SK-N-SH (cell line): ENCODE data around the gene RB1. TPM values are rescaled to one million over a fixed set of nuclear protein-coding genes. Genes with fewer than 3 reads are reported as not detected.

Source experiments
- CTCF ChIA-PET: fragments of 300-600, 350-600 bp; formaldehyde crosslinking; extraction: SDS; loops from one replicate; lab custom pipeline; 2021; lab: Yijun Ruan, JAX
- POLR2A ChIA-PET: fragments of 350-600 bp; sonication (Branson Sonifier 250); formaldehyde crosslinking; extraction: SDS; loops from one replicate; lab custom pipeline; 2020; ENCODE audit warnings: antibody characterized with exemption, inconsistent platforms; lab: Yijun Ruan, JAX
- DNase-seq: peaks from one replicate; pipeline ENCODE4 v3.0.0; 2012
- H2AFZ ChIP-seq: fragments of 200-600 bp; sonication (generic); 2 replicates; pipeline ENCODE4 v1.8.1; 2016; ENCODE audit warnings: antibody characterized with exemption, mild to moderate bottlenecking, low read depth
- H3F3A ChIP-seq: fragments of 200-600 bp; sonication (generic); replicated peaks from 2 replicates; pipeline ENCODE3; 2016; ENCODE audit warnings: antibody characterized with exemption, mild to moderate bottlenecking; ENCODE audit not compliant: insufficient read depth
- H3K27ac ChIP-seq, 2 experiments: fragments of 200-500 bp in 1 of 2; fragments of 200-600 bp in 1 of 2; sonication (Bioruptor generic) in 1 of 2; sonication (generic), shearing (Covaris generic) in 1 of 2; 2 replicates each; pipeline versions ENCODE4 v1.5.1 to v1.6.1; 2014 to 2016; ENCODE audit warnings: low read depth in 2 of 2, inconsistent platforms in 1 of 2, low read length in 1 of 2, mild to moderate bottlenecking in 1 of 2, mixed read lengths in 1 of 2
- H3K27me3 ChIP-seq: fragments of 200-600 bp; sonication (generic), shearing (Covaris generic); 2 replicates; pipeline ENCODE4 v1.6.1; 2016; ENCODE audit warnings: mixed run types; ENCODE audit not compliant: insufficient read depth
- H3K36me3 ChIP-seq, 2 experiments: fragments of 200-500 bp in 1 of 2; fragments of 200-600 bp in 1 of 2; sonication (Bioruptor generic) in 1 of 2; sonication (generic) in 1 of 2; replicated peaks in 1 of 2; 2 replicates each; pipeline versions ENCODE3 to v1.5.1; 2014 to 2016; ENCODE audit warnings: low read length in 1 of 2, mild to moderate bottlenecking in 1 of 2; ENCODE audit not compliant: insufficient read depth in 2 of 2, control insufficient read depth in 1 of 2
- H3K4me1 ChIP-seq, 2 experiments: fragments of 200-500 bp in 1 of 2; fragments of 200-600 bp in 1 of 2; sonication (Bioruptor generic) in 1 of 2; sonication (generic), shearing (Covaris generic) in 1 of 2; 2 replicates each; pipeline versions ENCODE4 v1.5.1 to v1.6.1; 2014 to 2016; ENCODE audit warnings: low read depth in 1 of 2, low read length in 1 of 2, mixed run types in 1 of 2; ENCODE audit not compliant: insufficient read depth in 2 of 2, control insufficient read depth in 1 of 2
- H3K4me2 ChIP-seq: fragments of 200-600 bp; sonication (generic), shearing (Covaris generic); 2 replicates; pipeline ENCODE4 v1.6.1; 2017; ENCODE audit warnings: mixed run types
- H3K4me3 ChIP-seq, 2 experiments: fragments of 200-500 bp in 1 of 2; fragments of 200-600 bp in 1 of 2; sonication (Bioruptor generic) in 1 of 2; sonication (generic), shearing (Covaris generic) in 1 of 2; 2 replicates each; pipeline versions ENCODE4 v1.5.1 to v1.8.1; 2014 to 2016; ENCODE audit warnings: low read depth in 2 of 2, inconsistent platforms in 1 of 2, low read length in 1 of 2, mild to moderate bottlenecking in 1 of 2, mixed read lengths in 1 of 2, moderate library complexity in 1 of 2
- H3K79me2 ChIP-seq: fragments of 200-600 bp; sonication (generic); 2 replicates; pipeline ENCODE4 v1.8.1; 2017; ENCODE audit warnings: mild to moderate bottlenecking; ENCODE audit not compliant: insufficient read depth
- H3K9ac ChIP-seq: fragments of 200-600 bp; sonication (generic); 2 replicates; pipeline ENCODE4 v1.6.1; 2017; ENCODE audit warnings: mixed run types
- H3K9me2 ChIP-seq: fragments of 200-600 bp; sonication (generic); 2 replicates; pipeline ENCODE4 v1.6.1; 2017; ENCODE audit warnings: mixed run types
- H3K9me3 ChIP-seq: fragments of 200-600 bp; sonication (generic); 2 replicates; pipeline ENCODE4 v1.6.1; 2017; ENCODE audit warnings: mixed run types, mild to moderate bottlenecking, moderate library complexity
- H4K20me1 ChIP-seq: fragments of 200-600 bp; sonication (generic); 2 replicates; pipeline ENCODE4 v1.6.1; 2017; ENCODE audit warnings: mild to moderate bottlenecking, mixed run types; ENCODE audit not compliant: insufficient read depth
- ELF1 ChIP-seq: IDR thresholded peaks from 2 replicates; pipeline ENCODE4 v1.4.0; 2012
- EP300 ChIP-seq, 2 experiments: IDR thresholded peaks; 2 replicates each; pipeline versions ENCODE4 v1.4.0 to v1.6.1; 2012; ENCODE audit warnings: borderline replicate concordance in 1 of 2, low read depth in 1 of 2, low read length in 1 of 2
- FOSL2 ChIP-seq: IDR thresholded peaks from 2 replicates; pipeline ENCODE4 v1.4.0; 2012; ENCODE audit warnings: low read depth, mild to moderate bottlenecking, moderate library complexity, borderline replicate concordance
- POLR2AphosphoS5 ChIP-seq: IDR thresholded peaks from 2 replicates; pipeline ENCODE4 v1.6.1; 2012; ENCODE audit warnings: low read depth, low read length
- RAD21 ChIP-seq: IDR thresholded peaks from 2 replicates; pipeline ENCODE4 v1.6.1; 2012; ENCODE audit warnings: mild to moderate bottlenecking, low read length
- YY1 ChIP-seq: IDR thresholded peaks from 2 replicates; pipeline ENCODE4 v1.4.0; 2012; ENCODE audit warnings: low read depth, mild to moderate bottlenecking
- WGBS: methylation state at CpG from one replicate; pipeline ENCODE4 v1.1.6; 2017; ENCODE audit warnings: low lambda C conversion rate; 5-methylcytosine and 5-hydroxymethylcytosine counted together
- polyA plus RNA-seq, 3 experiments: library from polyadenylated mRNA; depleted of rRNA; stranded (reverse); fragments of >200 nt; gene quantifications; 2 replicates each; pipeline ENCODE4 v1.2.3, GENCODE V29; 2012
- TF ChIP-seq, protein P1 (sequence below): IDR thresholded peaks from 2 replicates; pipeline ENCODE4 v1.6.1; 2012; ENCODE audit warnings: mild to moderate bottlenecking, low read depth, low read length, moderate library complexity

RB1 gene
- polyA plus RNA-seq, 1 of the 3 experiments (the other 2 are of a cell fraction): 11.5 TPM

DNA sequence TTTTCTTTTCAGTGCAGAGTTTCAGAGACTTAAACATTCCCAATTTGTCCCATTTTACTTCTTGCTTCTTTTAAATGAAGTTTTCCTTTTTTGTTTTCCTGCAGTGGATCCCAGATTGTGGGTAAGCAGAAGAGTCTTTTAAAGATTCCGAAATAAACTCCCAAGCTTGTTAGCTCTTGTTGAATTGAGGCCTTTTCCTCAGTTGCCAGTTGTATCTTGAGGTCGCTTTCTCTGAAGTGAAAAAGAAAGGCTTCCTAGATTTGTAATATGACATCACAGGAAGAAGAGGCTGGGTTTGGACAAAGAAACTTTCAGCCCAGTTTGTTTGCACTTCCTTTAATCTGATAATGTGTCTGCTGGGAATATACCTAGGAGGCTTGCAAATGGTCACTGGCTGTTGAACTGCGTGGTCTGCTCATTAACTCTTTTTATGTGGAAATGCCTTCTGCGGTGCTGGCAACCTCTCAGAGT lies 109.4 kb downstream of the RB1 start, which contains the start of gene LPAR6:
TSS of gene LPAR6 (minus strand) at position 233 of the 471 bp plus-strand sequence. CDS start 690 bp downstream, outside the sequence.
- no peak for TF ChIP-seq FOSL2
- TF ChIP-seq, protein P1, sequence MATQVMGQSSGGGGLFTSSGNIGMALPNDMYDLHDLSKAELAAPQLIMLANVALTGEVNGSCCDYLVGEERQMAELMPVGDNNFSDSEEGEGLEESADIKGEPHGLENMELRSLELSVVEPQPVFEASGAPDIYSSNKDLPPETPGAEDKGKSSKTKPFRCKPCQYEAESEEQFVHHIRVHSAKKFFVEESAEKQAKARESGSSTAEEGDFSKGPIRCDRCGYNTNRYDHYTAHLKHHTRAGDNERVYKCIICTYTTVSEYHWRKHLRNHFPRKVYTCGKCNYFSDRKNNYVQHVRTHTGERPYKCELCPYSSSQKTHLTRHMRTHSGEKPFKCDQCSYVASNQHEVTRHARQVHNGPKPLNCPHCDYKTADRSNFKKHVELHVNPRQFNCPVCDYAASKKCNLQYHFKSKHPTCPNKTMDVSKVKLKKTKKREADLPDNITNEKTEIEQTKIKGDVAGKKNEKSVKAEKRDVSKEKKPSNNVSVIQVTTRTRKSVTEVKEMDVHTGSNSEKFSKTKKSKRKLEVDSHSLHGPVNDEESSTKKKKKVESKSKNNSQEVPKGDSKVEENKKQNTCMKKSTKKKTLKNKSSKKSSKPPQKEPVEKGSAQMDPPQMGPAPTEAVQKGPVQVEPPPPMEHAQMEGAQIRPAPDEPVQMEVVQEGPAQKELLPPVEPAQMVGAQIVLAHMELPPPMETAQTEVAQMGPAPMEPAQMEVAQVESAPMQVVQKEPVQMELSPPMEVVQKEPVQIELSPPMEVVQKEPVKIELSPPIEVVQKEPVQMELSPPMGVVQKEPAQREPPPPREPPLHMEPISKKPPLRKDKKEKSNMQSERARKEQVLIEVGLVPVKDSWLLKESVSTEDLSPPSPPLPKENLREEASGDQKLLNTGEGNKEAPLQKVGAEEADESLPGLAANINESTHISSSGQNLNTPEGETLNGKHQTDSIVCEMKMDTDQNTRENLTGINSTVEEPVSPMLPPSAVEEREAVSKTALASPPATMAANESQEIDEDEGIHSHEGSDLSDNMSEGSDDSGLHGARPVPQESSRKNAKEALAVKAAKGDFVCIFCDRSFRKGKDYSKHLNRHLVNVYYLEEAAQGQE: no peak
- no peaks in the 10 kb centered on the region; a peak in 2 of 4 replicates for H3K4me1 ChIP-seq
- peaks cover 0 to 35% of the 10 kb centered on the region in 2 experiments for H3K36me3 ChIP-seq
- no peaks in the 10 kb centered on the region for H3F3A ChIP-seq
- ChIA-PET CTCF (no interaction called here), POLR2A (no interaction called here)
- no peak within 1 kb of the TSS for H3K4me3 ChIP-seq
- H3K9me2 ChIP-seq: no peaks in the 10 kb centered on the region
- no peaks in the 10 kb centered on the region; the same call in 1 of the 2 replicates for H3K9me3 ChIP-seq
- no peak within 1 kb of the TSS for H2AFZ ChIP-seq
- WGBS: 80% methylated on average over 4 of the region's 4 CpGs
- H3K27ac ChIP-seq: no peak within 1 kb of the TSS
- no peak for DNase-seq
- H3K27me3 ChIP-seq: no peaks in the 10 kb centered on the region
- H3K9ac ChIP-seq: no peak within 1 kb of the TSS
- no peak within 1 kb of the TSS for H3K4me2 ChIP-seq
- no peaks in the 10 kb centered on the region for H3K79me2 ChIP-seq
- no peaks in the 10 kb centered on the region for H4K20me1 ChIP-seq

DNA sequence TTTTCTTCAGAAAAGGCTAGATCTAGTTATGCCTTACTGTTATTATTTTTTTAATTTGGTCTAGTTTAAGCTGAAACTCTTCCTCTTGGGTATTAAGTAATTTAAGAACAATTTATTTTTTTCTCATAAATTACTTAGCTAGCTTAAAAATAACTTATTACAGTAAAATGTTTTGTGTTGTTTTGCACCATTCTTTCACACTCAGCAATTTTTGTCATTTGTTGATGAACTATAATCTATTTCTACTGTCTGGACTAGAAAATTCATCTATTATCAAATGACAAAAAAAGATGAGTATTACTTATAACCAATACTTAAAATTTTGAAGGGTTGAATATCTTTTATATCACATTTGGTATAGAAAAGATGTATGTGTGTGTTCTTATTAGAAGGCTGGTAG lies 111.0 kb downstream of the RB1 start:
- H3K9ac ChIP-seq: no peak overlapping the region
- H3K27ac ChIP-seq: no peak overlapping the region
- no peaks in the 10 kb centered on the region for H3F3A ChIP-seq
- ChIA-PET POLR2A (no interaction called here), CTCF (interaction anchor here (0.6 kb wide), 1 partner anchor 1203 kb away, joined by 3 read pairs; no protein-coding TSS in a partner anchor)
- TF ChIP-seq ELF1: no peak
- no peak for TF ChIP-seq RAD21
- TF ChIP-seq, protein P1: no peak
- TF ChIP-seq FOSL2: no peak
- no peak for TF ChIP-seq EP300 (IDR thresholded peaks at IDR 0.05; ENCODE audit: borderline replicate concordance in 1 of 2, low read depth in 1 of 2, low read length in 1 of 2)
- TF ChIP-seq YY1: no peak
- no peak for TF ChIP-seq POLR2AphosphoS5
- no peak for DNase-seq
- H3K4me1 ChIP-seq: no peaks in the 10 kb centered on the region; a peak in 2 of 4 replicates
- no peaks in the 10 kb centered on the region; the same call in 1 of the 2 replicates for H3K9me3 ChIP-seq
- no peaks in the 10 kb centered on the region for H4K20me1 ChIP-seq
- H3K79me2 ChIP-seq: no peaks in the 10 kb centered on the region
- H3K4me3 ChIP-seq: no peak overlapping the region
- H3K4me2 ChIP-seq: no peak overlapping the region
- no peaks in the 10 kb centered on the region for H3K9me2 ChIP-seq
- peaks cover 0 to 35% of the 10 kb centered on the region in 2 experiments for H3K36me3 ChIP-seq
- H2AFZ ChIP-seq: no peak overlapping the region
- no peaks in the 10 kb centered on the region for H3K27me3 ChIP-seq
